ENCODE data around the gene PARD6B.

DNA sequence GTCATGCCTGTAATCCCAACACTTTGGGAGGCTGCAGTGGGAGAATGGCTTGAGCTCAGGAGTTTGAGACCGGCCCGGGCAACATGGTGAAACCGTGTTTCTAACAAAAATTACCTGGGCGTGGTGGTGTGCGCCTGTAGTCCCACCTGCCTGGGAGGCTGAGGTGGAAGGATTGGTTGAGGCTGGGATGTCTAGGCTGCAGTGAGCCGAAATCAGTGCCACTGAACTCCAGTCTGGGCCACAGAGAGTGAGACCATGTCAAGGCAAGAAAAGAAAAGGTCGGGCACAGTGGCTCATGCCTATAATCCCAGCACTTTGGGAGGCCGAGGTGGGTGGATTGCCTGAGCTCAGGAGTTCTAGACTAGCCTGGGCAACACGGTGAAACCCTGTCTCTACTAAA, 55.3 kb downstream of the PARD6B start:
- TF ChIP-seq, protein P1, sequence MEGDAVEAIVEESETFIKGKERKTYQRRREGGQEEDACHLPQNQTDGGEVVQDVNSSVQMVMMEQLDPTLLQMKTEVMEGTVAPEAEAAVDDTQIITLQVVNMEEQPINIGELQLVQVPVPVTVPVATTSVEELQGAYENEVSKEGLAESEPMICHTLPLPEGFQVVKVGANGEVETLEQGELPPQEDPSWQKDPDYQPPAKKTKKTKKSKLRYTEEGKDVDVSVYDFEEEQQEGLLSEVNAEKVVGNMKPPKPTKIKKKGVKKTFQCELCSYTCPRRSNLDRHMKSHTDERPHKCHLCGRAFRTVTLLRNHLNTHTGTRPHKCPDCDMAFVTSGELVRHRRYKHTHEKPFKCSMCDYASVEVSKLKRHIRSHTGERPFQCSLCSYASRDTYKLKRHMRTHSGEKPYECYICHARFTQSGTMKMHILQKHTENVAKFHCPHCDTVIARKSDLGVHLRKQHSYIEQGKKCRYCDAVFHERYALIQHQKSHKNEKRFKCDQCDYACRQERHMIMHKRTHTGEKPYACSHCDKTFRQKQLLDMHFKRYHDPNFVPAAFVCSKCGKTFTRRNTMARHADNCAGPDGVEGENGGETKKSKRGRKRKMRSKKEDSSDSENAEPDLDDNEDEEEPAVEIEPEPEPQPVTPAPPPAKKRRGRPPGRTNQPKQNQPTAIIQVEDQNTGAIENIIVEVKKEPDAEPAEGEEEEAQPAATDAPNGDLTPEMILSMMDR (IDR thresholded peaks at IDR 0.05) = no peak
- TF ChIP-seq POLR2AphosphoS5 (IDR thresholded peaks at IDR 0.05) (no peak), POLR2A (IDR thresholded peaks at IDR 0.05) (no peak)

All from sigmoid colon (tissue), 4 donors.